GM12891 (cell line): Measurements from ENCODE around the gene CDCP2.

Source experiments
- POLR2A ChIP-seq: IDR thresholded peaks from 2 replicates; pipeline ENCODE4 v1.6.1; 2011; ENCODE audit warnings: low read depth, low read length, control low read depth
- POLR2AphosphoS5 ChIP-seq: IDR thresholded peaks from 2 replicates; pipeline ENCODE4 v1.6.1; 2011; ENCODE audit warnings: low read depth, low read length, control low read depth

DNA sequence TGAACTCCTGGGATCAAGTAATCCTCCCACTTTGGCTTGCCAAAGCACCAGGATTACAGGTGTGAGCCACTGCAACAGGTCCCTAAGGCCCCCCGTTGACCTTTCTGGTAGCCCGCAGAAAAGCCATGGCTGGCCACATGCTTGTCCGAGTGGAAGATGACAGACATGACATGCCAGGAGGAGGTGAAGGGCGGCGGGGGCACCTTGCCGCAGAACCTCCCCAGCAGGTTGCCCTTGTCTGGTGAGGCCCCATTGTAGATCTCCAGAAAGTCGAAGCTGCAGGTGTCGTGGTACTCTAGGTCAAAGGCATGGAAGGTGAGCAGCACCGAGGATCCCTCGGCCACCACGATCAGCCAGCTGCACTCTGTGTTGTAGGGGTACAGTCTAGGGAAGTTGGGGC lies 8.4 kb downstream of the CDCP2 start:
- TF ChIP-seq POLR2AphosphoS5 (no peak), POLR2A (no peak)
